NK-92 (cell line): ENCODE results near the gene TLCD1.

Experiments
- DNase-seq: peaks from one replicate; lab custom pipeline; 2025; ENCODE audit not compliant: unreplicated experiment; lab: John Stamatoyannopoulos, UW

Gene TLCD1

GRCh38 chr17:28714281-28714680 is 11.8 kb downstream of the TLCD1 start:
- DNase-seq = no peak

- DNase-seq = no peak
These were observed 13.2 kb downstream of the TLCD1 start for GRCh38 chr17:28712705-28713415.

GRCh38 chr17:28712032-28712704 is 13.9 kb downstream of the TLCD1 start:
- no peak for DNase-seq

- no peak for DNase-seq
These were observed 14.4 kb downstream of the TLCD1 start, which contains the start of gene PROCA1 for GRCh38 chr17:28711723-28712031. TSS of gene PROCA1 (minus strand) at chr17:28711888. CDS start at chr17:28711660, 228 bp downstream.

GRCh38 chr17:28710861-28711722 is 14.9 kb downstream of the TLCD1 start:
- no peak for DNase-seq

- no peak for DNase-seq
These were observed 18.7 kb downstream of the TLCD1 start for GRCh38 chr17:28707339-28707720.

- DNase-seq = no peak
These were observed 19.3 kb downstream of the TLCD1 start for GRCh38 chr17:28706471-28707338.

- no peak for DNase-seq
These were observed 20.2 kb downstream of the TLCD1 start for GRCh38 chr17:28705728-28706334.

GRCh38 chr17:28705074-28705659 is 20.9 kb downstream of the TLCD1 start:
- DNase-seq = no peak

GRCh38 chr17:28704219-28704858 is 21.7 kb downstream of the TLCD1 start:
- no peak for DNase-seq

GRCh38 chr17:28703552-28704218 is 22.3 kb downstream of the TLCD1 start:
- DNase-seq = no peak

- DNase-seq = no peak
These were observed 23.3 kb downstream of the TLCD1 start for GRCh38 chr17:28702752-28703150.

- DNase-seq = no peak
These were observed 23.8 kb downstream of the TLCD1 start for GRCh38 chr17:28702026-28702751.

- DNase-seq = no peak
These were observed 25.1 kb downstream of the TLCD1 start for GRCh38 chr17:28700830-28701492.

- DNase-seq = no peak
These were observed 25.8 kb downstream of the TLCD1 start for GRCh38 chr17:28700278-28700677.

- DNase-seq = no peak
These were observed 27.6 kb downstream of the TLCD1 start for GRCh38 chr17:28698253-28698941.

- DNase-seq = no peak
These were observed 32.2 kb downstream of the TLCD1 start for GRCh38 chr17:28693869-28694268.
